T47D (cell line): ENCODE measurements around the gene ZMIZ2.

Source experiments
- DNase-seq, 2 experiments: peaks; one replicate each; pipeline versions ENCODE4 v3.0.0 to v3.0.0-alpha.2; 2011 to 2012; ENCODE audit warnings: low read depth in 1 of 2, low spot score in 1 of 2
- JUND ChIP-seq: IDR thresholded peaks from 2 replicates; pipeline ENCODE4 v1.6.1; 2012; ENCODE audit warnings: low read depth
- in situ Hi-C: cut with HindIII; loops from 2 replicates; pipeline ENCODE4 v1.10.0; 2016; ENCODE audit warnings: low sequenced_read_pairs, low pct_unique_long_range_greater_than_20kb

The ZMIZ2 gene

DNA sequence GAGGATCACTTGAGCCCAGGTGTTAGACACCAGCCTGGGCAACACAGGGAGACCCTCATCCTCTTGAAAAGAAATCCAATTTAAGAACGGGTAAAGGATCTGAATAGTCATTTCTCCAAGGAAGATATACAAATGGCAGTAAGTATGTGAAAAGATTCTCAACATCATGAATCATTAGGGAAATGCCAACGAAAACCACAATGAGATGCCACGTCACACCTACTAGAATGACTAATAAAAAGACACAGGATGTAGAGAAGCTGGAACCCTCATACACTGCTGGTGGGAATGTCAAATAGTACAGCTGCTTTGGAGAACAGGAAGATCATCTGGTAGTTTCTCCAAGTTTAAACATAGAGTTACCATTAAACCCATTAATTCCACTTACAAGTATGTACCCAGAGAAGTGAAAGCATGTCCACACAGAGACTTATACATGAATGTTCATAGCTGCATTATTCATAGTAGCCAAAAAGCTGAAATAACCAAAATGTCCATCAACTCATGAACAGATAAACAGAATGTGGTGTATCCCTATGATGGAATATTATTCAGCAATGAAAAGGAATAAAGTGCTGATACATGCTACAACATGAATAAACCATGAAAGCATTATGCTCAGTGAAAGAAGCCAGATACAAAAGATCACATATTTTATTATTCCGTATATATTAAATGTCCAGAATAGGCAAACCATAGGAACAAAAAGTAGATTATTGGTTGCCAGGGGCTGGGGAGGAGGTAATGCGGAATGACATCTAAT, 13.1 kb upstream of the ZMIZ2 start:
- in situ Hi-C loops: no loop called here
- DNase-seq: no peak
- no peak for TF ChIP-seq JUND

GRCh38 chr7:44736896-44737295, 11.8 kb upstream of the ZMIZ2 start:
- DNase-seq: no peak
- in situ Hi-C loops: no loop called here

GRCh38 chr7:44738051-44738723, 10.5 kb upstream of the ZMIZ2 start:
- in situ Hi-C loops: no loop called here
- DNase-seq: no peak
- no peak for TF ChIP-seq JUND

More at GRCh38 chr7:44736896-44737295, 11.8 kb upstream of the ZMIZ2 start:
- TF ChIP-seq JUND: no peak

DNA sequence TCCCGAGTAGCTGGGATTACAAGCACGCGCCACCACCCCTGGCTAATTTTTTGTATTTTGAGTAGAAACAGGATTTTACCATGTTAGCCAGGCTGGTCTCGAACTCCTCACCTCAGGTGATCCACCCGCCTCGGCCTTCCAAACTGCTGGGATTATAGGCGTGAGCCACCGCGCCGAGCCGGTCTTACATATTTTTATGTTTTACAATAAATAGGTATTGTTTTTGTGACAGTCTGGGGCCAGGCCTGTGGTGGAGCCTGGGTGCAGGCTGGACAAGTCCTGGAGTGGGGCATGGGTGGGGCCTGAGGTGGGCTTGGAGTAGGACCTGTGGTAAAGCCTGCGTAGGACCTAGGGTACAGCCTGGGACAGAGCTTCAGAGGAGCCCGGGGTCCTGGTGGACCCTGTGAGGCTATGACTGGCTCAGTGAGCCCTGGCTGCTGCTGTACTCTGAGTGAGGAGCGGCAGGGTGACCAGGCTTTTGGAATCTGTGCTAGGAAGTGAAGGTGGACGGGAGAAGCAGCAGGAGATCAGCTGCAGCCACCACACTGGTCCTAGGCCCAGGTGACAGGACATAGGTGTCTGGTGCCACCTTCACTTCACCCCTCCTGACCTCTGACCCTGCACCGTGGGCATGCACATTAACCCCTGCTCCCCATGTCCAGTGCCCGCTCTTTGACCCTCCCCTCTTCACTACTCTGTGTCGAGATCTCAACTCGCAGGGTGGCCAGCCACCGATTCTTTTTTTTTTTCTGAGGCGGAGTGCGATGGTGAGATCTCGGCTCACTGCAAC, 9.6 kb upstream of the ZMIZ2 start:
- in situ Hi-C loops: no loop called here
- TF ChIP-seq JUND: no peak
- DNase-seq: no peak

- no peak for DNase-seq
- TF ChIP-seq JUND: no peak
- in situ Hi-C loops: no loop called here
Observed at GRCh38 chr7:44740055-44740454, 8.6 kb upstream of the ZMIZ2 start.

- no peak for DNase-seq
- TF ChIP-seq JUND: no peak
- in situ Hi-C loops: no loop called here
Observed at GRCh38 chr7:44743750-44744149, 4.9 kb upstream of the ZMIZ2 start.

DNA sequence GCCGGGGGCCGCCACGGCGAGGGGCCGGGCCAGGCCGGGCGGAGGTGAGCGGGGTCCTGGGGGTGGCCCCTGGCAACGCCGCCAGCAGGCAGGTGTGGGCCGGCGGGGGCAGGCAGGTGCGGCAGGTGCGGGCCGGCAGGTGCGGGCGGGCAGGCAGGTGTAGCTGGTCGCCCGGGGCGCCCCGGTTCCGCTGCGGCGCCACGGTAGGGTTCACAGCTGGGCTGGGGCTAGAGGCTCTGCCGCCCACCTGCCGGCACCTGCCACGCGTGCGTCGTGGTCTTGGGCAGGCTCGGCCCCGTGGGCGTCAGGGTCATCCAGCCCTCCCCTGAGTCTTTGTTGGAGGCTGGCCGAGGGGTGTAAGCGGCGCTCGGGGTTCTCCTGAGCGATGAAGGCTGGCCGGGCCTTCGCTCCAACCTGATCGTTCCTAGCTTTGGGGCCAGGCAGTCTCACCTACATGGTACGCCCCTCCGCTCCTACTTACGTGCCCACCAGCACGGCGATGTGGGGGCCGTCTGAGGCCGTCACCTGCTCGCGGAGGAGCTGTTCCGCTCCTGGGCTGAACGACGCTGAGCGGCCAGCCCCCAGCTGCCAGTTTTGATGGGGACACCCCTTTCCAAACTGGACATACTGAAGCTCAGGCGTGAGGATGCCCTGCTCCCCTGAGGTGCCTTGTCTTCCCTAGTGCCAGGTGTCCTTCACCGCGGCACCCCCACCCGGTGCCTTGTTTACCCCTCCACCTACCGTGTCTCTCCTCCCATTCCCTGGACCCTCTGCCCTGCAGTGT, 493 bp downstream of the ZMIZ2 start:
- DNase-seq: no peak
- in situ Hi-C loops: no loop called here
- no peak for TF ChIP-seq JUND

- TF ChIP-seq JUND: no peak
- in situ Hi-C loops: no loop called here
- no peak for DNase-seq
Observed at GRCh38 chr7:44749992-44750391, 1.3 kb downstream of the ZMIZ2 start.

GRCh38 chr7:44750424-44750823, 1.8 kb downstream of the ZMIZ2 start:
- TF ChIP-seq JUND: no peak
- DNase-seq: no peak
- in situ Hi-C loops: no loop called here

DNA sequence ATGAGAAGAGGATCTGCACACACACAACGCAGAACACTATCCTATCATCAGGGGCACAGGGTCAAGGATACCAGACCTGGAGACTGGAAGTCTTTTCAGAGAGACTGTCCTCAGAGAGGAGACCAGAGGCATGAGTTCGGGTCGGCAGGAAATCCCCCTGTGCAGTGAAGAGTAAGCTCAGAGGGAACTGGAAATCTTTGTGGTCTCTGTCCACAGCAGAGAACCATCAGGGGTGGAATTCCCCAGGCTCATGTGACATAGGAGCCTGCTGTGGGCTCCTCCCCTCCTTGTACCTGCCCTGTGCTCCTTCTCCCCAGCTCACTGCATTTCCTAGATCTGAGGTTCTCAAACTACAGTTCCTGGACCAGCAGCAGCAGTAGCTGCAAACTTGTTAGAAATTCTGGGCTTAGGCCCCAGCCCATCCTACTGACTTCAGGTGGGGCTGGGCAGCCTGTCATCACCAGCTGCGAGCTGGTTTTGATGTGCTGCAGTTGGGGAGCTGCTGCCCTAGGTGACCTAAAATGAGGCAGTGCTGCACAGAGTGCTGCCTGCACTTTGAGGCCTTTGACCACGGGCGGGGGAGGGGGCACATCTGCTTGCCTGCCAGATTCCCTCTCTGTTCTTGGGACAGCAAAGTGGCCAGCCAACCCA, 2.4 kb downstream of the ZMIZ2 start:
- DNase-seq: no peak
- no peak for TF ChIP-seq JUND
- in situ Hi-C loops: no loop called here

DNA sequence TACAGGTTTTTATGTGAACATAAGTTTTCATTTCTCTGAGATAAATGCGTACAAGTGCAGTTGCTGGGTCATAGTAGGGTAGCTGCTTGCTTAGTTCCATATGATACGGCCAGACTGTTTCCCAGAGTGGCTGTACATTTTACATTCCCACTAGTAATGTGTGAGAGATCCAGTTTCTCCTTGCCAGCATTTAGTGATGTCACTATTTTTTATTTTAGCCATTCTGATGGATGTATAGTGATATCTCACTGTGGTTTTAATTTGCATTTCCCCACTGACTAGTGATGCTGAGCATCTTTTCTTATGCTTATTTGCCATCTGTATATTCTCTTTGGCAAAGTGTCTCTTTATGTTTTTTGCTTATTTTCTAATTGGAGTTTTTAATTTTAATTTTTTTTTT, 4.2 kb downstream of the ZMIZ2 start:
- in situ Hi-C loops: no loop called here
- DNase-seq: no peak
- TF ChIP-seq JUND: no peak
